Stimulated activated CD8-positive, alpha-beta memory T cell treated with anti-CD3 and anti-CD28 coated beads, Interleukin-2, amount 100 ng/mL, for 1 hour (primary cell): ENCODE results near the gene DMXL2.
"Not testable (repeated sequence)": the region's sequence is repeated elsewhere in the genome, so short reads cannot be mapped to it uniquely, and the experiment has no call there.

Experiments
- DNase-seq, 2 donors: peaks; one replicate each; pipeline ENCODE4 v3.0.0-alpha.2; 2020; ENCODE audit warnings: low read depth in 2 of 2

Gene DMXL2

DNA sequence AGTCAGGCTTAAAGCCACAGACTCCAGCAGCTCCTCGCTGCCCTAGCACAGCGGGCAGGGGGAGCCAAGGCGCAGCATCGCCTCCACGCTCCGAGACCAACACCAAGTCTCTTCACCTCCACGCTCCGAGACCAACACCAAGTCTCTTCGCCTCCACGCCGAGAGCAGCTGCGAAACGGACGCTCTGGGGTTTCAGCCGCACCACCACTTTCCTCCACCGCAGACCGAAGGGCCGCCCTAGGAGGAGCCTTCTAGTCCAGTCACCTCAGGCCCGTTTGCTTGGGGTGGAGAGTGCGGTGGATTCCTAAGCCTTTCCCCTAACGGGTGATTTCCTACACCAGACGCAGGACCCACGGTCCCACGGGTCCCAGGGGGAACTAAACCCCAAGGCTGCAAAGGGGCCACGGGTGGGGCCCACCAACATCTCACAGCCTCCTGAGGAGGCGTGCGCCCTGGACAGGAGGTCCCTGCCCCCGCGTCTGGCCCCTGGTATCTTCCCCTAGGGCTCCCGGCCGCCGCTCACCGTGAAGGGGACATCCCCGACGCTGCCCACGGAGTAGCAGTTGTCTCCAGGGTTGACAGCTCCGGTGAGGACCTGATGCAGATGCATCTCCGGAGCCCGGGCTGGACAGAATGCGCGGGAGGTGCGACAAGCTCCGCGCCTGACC, 501 bp downstream of the DMXL2 start:
- DNase-seq: peak in 1 of 2 donors; percentile 0

- no peak for DNase-seq
Measured at GRCh38 chr15:51621155-51621765, 1.3 kb downstream of the DMXL2 start.

- DNase-seq: no peak
Measured at GRCh38 chr15:51620641-51621040, 1.9 kb downstream of the DMXL2 start.

- no peak for DNase-seq
Measured at GRCh38 chr15:51620122-51620521, 2.4 kb downstream of the DMXL2 start.

GRCh38 chr15:51619331-51620035, 3.1 kb downstream of the DMXL2 start:
- no peak for DNase-seq

- DNase-seq: no peak
Measured at GRCh38 chr15:51617886-51618285, 4.7 kb downstream of the DMXL2 start.

GRCh38 chr15:51613951-51614350, 8.6 kb downstream of the DMXL2 start:
- no peak for DNase-seq

GRCh38 chr15:51612669-51613068, 9.9 kb downstream of the DMXL2 start:
- DNase-seq: not testable (repeated sequence)

DNA sequence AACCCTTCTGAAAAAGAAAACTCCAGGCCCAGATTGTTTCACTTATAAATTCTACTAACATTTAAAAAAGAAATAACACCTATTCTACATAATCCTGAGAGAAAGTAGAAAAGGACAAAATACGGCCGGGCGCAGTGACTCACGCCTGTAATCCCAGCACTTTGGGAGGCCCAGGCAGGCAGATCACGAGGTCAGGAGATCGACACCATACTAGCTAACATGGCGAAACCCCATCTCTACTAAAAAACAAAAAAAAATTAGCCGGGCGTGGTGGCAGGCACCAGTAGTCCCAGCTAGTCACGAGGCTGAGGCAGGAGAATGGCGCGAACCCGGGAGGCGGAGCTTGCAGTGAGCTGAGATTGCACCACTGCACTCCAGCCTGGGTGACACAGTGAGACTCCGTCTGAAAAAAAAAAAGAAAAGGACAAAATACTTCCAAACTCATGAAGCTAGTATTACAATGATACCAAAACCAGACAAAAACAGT, 19.1 kb downstream of the DMXL2 start:
- DNase-seq: not testable (repeated sequence)

GRCh38 chr15:51603002-51603401, 19.6 kb downstream of the DMXL2 start:
- DNase-seq: no peak

DNA sequence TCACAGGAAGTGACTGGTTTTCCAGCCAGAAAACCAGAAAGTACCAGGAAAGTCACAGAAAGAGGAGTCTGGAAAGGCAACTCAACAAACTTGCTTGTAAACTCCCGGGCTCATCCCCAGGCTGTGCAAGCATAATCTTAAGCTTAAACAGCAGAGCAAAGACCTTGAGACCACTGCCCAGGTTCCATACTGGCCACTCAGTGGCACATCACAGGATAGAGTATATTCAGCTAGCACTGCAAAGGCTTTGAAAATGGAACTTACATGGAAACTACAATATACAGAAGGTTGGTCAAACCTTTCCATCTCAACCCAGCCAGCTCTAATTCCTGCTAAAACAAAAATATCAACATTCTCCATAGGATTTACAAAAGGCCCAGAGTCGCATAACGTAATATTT, 20.1 kb downstream of the DMXL2 start:
- no peak for DNase-seq

GRCh38 chr15:51601801-51602200, 20.8 kb downstream of the DMXL2 start:
- DNase-seq: no peak

DNA sequence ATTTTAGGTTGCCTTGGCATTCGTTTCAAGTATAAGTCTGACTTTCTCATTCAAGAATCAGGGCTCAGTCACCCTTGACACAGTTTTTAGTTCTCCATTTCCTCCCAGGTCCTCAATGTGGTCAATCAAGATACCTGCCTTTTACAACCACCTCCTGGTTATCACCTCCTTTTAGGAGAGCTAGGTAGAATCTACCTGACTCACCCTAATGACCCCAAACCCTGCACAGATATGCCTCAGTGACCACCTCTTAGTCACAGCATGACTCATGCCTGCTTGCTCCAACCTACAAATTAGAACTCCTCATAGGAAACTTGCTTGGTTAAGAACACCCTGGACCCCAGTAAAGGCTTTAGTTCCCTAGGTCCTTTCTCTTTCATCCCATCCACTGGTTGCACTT, 22.5 kb downstream of the DMXL2 start:
- no peak for DNase-seq

DNA sequence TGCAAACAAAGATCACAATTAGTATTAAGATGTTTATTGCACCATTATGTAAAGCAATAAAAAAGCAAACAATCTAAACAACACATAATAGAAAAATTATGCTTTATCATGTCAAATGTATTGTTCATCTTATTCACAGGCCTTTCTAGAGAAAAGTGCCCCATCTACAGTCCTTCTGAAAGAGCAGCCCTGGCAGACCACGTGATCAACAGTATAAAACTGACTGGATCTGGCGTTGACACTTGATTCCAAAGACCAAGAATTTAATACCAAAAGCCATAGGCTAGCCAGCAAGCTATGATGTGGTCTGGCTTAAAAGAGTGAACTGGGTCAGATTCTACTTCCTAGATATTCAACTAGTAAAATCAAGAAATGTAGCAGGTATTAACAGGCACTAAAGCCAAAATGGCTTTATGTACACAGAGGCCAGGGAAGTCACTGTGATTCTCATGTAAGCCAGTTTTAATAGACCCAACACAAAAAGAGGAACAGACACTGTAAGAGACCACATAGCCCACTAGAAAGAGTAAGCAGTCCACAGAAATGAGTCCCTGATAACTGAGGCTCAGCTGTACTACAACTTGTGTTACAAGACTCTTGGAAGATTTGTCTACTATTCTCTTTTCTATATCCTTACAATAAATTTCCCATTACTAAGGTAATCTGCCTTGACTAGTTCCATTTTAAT, 32.5 kb downstream of the DMXL2 start:
- no peak for DNase-seq

DNA sequence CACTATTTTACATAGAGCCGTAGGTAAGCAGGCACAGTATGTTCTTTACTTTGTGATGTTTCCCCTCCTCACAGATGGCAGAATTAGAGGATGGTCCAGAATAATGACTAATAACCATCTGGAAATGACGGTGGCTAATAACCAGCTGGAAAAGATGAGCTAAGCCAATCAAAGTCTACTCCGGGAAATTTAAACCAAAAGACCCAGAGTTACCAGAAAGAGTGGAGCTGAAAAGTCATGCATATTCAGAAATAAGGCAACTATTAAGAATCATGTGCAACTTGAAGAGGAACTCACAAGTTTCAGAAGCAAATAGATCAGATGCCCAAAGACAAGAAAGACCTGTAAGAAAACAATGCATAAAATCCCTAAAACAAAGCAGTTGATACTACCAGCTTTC, 33.6 kb downstream of the DMXL2 start:
- no peak for DNase-seq

DNA sequence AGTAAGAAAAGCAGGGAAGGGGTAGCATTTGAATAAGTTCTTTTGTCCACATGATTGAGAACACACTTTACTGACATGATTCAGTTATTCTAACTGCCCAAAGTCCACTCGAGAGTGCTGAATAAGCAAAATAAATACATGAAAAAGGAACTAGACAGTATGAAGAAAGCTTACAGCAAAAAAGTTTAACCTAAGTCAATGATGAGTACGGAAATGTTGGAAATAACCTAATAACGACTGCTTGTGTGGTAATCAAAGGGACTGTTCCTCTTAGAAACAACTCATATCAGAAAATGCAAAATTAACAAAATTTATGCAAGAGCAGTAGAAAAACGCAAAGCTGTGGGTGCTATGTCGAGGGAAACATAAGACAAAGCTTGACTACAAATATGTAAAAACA, 36.6 kb downstream of the DMXL2 start:
- no peak for DNase-seq

DNA sequence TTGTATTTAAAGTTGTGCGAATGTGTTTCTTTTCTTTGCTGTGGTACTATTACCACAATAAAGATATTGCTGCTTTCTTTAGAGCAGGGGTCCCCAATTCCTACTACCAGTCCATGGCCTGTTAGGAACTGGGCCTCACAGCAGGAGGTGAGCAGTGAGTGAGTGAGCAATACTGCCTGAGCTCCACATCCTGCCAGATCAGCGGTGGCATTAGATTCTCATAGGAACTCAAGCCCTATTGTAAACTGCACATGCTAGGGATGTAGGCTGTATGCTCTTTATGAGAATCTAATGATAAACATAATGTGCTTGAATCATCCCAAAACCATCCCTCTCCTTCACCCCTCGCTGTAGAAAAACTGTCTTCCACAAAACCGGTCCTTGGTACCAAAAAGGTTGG, 41.6 kb downstream of the DMXL2 start:
- no peak for DNase-seq

DNA sequence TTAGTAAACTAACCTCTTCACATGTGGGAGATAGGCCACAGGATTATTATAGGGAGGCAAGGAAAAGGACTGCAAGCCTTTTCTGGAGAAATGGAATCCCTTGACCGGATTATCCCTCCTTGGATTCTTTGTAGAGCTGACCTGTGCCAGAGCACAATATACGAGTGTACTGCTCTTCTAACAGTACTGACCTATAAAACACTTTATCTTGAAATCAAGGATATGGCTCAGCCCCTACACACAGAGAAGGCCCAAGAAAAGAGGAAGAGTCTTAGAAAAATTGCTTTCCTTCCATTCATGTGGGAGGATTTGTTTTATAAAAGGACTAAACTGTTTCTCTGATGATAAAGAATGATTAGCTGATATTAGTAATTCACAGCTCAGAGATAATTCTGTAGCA, 42.2 kb downstream of the DMXL2 start:
- DNase-seq: no peak

DNA sequence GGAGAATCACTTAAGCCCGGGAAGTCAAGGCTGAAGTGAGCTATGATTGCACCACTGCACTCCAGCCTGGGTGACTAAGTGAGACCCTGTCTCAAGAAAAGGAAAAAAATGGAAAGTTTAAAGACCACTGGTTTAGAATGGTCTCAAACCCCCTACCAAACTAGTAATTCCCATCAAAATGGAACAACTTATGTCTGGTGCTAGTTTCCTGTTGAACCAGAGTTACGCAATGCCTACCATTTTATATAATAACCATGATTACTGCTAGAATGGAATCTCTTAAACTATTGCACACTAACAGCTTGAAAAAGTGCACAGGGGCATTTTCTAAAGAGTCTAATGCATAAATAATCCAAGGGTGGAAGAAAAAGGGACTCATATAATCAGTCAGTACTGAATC, 43.6 kb downstream of the DMXL2 start:
- DNase-seq: no peak

DNA sequence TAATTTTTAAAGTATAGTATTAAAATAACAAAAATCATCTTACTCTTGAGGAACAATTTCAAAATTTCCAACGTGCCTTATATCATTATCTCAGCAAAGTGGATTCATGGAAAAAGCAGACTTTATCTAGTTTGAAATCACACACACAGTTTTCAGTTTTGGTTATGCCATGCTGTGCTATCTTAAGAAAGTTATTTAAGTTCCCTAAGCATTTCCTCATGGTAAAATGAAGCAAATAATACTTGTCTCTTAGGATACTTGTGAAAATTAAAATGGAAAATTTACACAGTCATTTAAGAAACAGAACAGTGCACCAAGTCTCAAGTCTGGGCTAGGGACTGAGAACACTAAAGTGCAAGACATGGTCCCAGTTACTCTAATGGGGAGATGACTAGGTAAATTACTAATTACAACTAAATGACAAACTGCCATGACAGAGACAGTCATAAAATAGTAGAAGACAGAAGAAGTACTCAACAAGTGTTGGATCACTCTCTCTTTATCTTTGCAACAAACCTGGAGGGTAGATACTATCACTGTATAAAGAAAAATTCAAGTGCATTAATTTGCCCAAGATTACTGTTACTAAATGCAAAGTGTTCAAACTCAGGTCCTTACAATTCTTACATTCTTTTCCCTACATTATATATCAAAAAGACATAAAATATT, 44.8 kb downstream of the DMXL2 start:
- DNase-seq: no peak

DNA sequence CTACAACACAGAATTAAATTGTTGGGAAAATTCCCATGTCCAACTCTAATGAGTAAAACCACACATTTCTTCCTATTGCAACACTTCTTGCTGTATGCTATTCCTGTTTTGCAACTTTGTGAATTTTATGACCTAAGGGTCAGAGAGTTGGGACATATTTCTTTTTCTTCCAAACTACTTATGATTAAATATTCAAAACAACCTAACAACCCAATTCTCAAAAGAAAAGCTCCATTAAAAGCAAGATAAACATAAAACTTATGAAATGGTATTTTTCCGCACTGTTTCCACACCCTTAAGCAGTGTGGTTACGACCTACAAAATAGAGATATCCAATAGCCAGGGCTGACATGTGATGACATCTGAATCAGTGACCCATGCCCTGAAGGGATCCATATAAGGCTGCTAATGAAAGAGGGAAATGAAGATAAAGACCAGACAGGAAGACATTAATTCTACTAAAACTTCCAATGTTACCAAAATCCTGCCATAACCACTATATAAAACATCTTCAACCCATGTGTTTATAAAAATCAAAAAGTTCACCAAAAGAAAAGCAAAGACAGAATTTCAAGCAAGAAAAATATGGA, 45.6 kb downstream of the DMXL2 start:
- DNase-seq: no peak
